Eye (tissue), 1 donor: Measurements from ENCODE around the gene BLOC1S4.
"Not testable (repeated sequence)": the region's sequence is repeated elsewhere in the genome, so short reads cannot be mapped to it uniquely, and the experiment has no call there.

Source experiments
- DNase-seq: peaks from one replicate; pipeline ENCODE4 v3.0.0-alpha.2; 2015

Gene BLOC1S4

DNA sequence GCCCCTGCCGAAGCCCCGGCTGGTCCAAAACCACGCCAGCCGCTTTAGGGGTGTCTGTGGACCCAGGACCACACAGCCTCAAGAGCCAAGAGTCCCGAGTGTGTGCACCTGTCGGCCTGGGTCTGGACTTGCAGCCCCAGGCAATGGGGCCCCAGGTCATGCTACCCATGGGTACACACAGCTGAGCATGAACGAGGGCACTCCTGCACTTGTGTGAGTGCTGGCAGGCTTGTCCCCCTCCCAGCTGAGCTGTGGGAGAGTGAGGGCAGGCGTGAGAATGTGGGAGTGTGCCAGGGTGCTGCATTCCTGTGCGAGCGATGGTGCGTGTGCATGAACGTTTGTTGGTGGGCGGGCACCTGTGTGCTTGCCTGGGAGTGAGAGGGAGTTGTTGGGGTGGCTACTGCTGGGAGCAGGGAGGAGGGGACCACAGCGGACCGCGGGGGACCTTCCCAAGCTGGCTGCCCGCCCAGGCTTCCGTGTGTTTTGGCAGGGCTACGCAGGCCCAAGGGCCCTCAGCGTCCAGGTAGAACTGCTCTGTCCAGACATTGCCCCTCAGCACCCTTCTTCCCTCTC, 30.8 kb downstream of the BLOC1S4 start:
- DNase-seq = no peak

DNA sequence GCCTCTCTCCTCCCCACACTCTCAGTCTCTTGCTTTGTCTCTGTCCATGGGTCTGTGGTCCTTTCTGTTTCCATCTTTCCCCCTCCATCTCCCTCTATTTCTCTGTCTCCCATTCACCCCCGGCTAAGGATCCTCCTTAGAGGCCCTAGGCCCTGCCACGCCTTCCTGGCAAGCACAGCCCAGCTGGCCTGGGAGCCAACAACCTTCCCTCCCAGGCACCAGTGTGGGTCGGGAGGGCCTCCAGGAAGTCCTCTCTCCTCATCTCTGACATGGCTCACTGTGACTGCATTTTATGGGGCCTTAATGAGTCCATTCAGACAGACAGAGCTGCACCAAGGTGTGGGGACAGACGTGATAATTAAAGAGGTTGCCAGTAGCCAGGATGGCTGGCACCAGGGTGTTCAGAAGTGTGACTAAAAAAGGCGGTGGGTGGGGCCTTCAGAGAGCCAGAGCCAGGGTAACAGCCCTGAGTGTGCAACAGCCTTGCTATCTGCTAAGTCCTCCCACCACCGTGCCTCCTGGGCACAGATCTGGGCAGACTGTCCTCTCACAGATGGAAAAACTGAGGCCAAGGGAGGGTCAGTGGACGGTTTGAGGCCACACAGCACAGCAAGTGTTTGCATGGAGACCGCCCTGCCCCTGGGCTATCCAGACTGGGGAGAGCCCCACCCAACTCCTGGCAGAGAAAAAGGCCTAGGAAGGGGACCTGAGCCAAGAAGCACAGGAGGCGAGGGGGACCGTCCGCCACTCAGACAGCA, 31.5 kb downstream of the BLOC1S4 start:
- no peak for DNase-seq

DNA sequence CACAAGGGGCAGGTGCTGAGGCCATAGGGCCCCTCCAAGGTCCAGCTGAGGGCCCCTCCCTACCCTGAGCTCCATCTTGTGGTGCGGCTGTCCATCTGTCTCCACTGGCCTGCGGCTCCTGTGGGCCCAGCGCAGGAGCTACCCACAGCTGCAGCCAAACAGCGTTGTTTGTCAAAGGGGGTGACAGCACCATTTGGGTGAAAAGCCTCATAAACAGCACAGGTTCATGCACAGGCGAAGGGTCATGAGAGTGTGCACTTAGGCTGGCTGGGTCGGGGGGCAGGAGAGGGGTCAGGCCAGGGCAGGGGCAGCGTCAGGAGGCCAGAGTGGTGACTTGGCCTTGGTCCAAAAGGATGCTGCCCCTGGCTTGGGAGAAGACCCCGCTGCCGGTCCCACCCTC, 32.3 kb downstream of the BLOC1S4 start:
- no peak for DNase-seq

DNA sequence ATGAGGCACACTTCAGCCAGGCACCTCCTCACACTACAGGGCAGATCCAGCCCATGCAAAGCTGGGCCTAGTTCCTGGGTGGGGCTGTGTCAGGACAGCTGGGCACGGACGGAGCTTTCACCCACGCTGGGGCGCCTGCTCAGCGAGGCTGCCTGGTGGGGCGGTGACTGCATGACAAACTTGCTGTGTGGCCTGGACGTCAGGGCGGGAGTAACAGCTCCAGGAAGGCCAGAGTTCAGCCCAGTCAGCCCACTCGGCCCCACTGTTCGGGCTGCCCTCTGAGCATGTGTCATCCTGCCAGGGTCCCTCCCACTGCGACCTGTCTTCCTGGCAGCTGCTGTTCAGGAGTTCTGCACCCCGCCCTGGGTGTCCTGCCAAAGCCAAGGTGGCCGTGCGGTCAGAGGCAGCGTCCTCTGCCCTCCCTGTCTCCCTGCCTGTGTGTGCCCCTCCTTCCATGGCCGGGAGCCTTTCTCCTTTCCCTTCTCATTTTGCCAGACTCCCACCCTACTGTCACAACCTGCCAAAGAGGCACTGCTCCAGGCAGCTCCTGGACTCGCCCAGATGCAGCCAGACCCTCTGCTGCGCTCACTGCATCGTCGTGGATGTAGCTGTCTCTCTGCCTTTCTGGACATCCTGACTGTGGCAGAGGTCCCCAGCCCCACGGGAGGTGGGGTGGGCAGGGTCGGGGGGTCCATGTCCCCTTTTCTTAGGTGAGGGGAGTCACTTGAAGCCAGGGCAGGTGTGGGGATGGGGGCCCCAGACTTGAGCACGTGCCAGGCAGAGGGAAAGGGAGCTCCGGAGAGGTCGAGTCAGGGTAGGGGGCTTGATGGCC, 33.6 kb downstream of the BLOC1S4 start:
- no peak for DNase-seq

DNA sequence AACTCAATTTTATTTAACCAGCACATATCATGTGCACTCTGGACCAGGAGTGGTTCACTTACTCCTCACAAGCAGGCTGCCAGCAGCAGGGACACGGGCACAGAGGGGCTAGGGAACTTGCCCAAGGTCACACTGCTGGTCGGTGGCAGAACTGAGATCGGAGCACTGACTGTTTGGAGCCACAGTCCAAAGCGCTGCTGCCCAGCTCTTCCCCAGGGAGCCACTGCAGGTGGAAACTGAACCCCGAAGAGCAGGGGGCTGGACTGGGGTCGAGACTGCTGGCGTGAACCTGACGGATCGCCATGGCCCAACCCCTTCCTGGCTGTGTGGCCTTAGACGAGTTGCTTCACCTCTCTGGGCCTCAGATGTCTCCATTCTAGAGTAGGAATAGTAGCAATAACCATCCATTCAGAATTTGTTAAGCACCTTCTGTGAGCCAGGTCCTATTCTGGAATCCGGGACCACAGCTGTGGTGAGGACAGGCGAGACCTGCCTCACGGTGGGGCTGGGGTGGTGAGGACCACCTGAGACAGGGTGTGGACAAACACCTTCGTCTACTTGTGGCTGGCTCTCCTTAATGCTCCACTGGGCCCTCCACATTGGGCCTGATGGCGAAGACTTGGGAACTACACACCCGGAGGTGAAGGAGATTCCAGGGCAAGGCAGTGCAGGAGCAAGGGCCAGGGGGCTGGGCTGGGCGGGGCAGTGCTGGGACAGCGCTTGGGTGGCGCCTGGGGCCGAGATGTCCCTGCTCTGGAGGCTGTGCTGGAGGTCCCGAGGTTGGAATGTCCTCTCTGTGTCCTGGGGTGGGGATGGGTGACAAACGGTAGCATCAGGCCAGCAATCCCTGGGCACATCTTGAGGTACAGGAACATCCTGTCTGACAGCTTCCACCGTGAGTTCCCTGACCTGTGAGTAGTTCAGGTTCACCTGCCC, 34.6 kb downstream of the BLOC1S4 start:
- no peak for DNase-seq

DNA sequence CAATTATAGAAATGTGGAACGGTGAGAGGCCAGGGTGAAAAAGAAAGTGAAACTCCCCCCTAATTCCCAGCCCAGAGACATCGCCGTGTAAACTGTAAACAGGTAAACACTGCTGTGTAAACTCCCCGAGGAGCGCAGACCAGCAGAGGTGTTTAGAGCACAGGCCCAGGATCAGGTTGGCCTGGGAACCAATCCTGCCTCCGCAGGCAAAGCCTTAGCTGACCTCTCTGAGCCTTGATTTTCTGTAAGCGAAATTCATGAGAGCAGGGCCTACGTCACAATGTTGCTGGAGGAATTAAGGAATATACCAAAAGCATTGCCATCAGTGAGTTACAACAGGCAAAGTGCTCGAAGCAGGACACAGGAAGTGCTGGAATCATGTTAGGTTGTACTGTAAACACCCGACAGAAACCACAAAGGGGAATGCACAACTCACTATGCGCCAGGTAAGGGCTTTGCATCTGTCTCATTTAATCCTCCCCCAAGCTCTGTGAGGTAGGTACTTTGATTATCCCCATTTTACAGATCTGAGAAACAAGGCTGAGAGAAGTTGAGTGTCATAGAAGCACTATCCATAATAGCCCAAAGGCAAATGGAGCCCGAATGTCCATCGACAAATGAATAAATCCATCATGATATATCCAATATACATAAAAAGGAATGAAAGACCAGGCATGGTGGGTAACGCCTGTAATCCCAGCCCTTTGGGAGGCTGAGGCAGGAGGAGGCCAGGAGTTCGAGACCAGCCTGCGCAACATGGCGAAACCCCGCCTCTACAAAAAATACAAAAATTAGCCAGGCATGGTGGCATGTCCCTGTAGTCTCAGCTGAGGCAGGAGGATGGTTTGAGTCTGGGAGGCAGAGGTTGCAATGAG, 35.9 kb downstream of the BLOC1S4 start:
- DNase-seq = no peak

DNA sequence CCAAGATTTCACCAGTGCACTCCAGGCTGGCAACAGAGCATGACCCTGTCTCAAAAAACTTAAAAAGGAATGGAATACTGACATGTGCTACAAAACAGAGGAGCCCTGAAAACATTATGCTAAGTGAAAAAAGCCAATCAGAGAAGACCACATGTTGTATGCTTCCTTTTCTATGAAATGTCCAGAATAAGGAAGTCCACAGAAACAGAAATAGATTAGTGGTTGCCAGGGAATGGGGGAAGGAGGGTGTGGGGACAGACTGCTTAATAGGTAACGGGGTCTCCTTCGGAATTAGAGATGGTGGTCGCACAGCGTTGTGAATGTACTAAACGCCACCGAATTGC, 36.5 kb downstream of the BLOC1S4 start:
- DNase-seq = no peak

DNA sequence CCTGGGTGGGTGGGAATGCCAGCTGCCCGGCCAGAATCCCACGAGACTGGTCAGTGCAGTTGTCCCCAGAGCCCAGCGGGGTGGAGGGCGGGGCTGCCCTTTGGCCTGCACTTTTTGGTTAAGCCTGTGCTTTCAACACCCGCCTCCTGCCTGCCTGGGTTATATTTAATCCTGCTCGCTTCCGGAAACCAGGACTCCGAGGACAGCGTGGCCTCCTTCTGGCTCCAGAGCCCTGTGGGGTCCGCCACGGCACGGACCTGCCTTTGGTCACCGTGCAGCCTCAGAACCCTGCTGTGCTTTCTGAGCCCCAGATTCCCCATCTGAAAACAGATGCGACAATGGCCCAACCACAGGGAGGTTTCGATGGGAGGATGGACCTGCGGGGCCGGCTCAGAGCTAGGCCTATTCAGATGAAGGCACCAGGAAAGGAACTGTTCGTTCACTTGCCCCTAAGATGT, 37.2 kb downstream of the BLOC1S4 start:
- DNase-seq = no peak

DNA sequence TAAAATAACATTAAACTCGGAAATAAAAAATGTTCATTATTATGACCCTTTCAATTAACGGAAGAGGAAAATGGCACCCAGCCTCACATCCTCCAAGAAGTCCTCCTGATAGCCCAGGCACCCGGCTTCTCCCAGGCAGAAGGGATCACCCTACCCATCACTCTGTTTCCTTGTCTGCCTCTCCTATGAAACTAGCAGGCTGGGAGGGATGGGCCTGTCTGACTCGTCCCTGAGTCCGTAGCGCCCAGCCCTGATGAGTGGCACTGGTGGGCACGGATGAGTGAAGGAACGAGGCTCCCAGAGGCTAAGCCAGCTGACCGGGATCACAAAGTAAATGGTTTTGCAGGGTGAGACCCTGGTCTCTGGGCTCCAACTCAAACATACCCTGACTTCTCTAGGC, 37.9 kb downstream of the BLOC1S4 start:
- DNase-seq = no peak

DNA sequence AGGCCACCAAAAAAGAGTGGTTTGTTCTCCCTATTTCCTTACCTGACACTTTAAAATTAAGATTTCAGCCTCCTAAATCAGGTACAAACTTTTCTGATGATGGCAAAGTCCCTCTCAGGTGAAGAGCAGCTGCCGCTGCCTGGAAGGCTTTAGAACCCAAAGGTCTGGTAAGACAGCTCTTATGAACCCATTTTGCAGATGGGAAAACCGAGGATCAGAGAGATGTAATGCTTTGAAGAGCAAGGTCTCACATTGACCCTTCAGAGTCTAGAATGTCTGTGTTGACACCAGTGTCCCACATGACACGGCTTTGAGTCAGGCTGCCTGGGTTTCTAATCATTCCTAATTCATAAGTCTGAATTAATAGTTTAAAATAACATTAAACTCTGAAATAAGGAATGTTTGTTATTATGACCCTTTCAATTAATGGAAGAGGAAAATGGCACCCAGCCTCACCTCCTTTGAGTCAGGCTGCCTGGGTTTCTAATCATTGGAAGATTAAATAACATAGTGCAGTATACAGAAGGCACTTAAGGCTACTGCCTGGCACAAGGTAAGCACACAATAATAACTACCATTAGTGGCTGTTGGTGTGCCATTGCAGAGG, 38.6 kb downstream of the BLOC1S4 start:
- no peak for DNase-seq

DNA sequence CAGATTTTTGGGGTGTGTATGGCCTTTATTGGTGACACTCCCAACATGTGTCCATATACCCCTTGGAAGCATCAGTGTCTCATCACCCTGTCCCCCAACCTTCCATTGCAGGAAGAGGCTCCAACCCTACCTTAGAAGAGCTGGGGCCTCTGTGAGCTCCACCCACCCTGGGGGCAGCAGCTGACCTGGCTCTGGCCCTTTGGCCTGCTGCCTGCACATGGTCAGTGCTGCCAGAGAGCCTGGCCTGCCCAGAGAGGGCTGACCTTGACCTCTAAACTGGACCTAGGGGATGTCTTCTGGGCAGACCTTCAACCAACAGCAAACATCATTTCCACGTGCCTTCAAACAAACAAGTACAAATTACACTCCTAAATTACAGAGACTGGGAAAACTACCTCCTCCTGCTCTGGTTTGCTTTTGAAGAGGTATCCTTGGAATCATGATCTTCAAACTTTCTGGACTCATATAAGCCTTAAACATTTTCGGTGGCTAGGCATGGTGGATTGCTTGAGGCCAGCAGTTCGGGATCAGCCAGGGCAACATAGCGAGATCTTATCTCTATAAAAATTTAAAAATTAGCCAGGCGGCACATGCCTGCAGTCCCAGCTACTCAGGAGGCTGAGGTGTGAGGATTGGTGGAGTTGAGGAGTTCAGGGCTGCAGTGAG, 39.2 kb downstream of the BLOC1S4 start:
- DNase-seq = no peak

DNA sequence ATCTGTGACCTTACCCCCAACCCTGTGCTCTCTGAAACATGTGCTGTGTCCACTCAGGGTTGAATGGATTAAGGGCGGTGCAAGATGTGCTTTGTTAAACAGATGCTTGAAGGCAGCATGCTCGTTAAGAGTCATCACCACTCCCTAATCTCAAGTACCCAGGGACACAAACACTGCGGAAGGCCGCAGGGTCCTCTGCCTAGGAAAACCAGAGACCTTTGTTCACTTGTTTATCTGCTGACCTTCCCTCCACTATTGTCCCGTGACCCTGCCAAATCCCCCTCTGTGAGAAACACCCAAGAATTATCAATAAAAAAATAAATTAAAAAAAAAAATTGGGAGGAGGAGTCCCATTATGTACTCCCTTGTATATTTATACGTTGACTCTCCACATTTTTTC, 40.4 kb downstream of the BLOC1S4 start:
- not testable (repeated sequence) for DNase-seq

DNA sequence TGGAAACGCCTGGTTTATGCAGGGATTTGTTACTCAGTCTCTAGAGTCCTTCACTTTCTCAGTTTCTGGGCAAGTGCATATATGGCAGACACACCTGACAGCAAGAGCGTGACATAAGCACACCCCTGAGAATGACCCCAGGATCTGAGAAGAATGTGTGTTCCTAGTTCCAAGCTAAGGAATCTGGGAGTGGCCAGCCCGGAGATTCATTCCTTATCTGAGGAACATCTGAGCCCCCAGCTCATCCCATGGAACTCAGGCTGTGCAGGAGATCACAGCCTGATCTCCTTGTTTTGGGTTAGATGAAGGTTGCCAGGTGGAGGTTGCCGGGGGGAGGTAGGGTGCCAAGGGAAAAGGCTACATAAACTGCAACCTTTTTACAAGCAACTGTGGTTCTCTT, 42.8 kb downstream of the BLOC1S4 start:
- no peak for DNase-seq

DNA sequence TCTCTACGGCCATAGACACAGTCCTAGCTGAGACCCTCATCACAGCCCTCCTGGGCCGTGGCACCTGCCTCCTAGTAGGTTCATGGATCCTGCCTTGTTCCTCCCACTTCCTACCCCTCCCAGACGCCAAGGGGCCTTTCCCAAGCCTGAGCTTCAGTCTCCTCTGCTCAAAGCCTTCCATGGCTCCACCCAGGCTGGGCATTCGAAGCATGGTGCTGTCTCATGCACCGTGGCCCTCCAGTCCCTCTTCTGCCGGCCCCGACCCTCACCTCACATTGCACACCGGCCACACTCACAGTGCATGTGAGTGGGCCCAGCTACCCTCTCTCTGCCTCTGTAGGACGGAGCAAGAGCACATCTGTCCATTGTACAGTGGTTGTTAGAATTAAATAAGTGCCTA, 44.9 kb downstream of the BLOC1S4 start:
- DNase-seq = no peak

DNA sequence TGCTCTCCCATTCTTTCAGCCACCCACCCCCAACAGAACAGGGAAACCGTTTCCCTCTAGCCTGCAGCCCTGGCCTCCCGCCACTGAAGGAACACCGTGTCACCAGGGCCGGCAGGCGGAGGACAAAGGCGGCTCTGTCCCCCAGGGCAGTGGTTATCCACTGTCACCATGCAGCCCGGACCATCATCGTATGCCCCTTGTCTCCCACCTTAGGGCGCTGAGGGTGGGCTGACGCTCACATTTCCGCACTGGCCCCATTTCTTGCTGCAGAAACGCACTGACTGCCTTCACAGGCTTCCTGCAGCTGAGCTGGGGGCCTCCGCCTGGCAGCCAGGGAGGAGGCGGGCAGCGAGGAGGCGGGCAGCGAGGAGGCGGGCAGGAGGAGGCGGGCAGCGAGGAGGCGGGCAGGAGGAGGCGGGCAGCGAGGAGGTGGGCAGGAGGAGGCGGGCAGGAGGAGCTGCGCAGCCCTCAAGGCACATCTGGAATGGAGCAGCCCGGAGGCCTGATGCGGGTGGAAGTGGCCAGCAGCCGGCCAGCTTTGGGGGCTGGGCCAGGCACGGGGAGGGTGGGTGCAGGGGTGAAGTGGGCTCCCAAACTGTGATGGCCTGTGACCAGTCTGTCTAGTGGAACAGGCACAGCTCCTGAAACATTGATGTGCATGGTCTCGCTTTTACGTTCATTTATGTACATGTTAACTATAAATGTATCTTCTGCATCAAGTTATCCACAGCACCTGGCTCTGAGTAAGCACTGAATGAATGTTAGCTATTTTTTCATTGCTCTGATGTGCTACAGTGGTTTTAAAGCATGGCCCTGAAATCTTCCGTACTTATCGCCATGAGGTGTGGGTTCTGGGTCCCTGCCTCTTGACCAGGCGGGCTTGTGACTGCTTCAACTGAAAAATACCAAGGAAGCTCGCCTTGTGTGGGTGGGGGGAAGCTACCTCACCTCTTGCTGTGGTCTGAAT, 46.0 kb downstream of the BLOC1S4 start:
- DNase-seq = no peak

DNA sequence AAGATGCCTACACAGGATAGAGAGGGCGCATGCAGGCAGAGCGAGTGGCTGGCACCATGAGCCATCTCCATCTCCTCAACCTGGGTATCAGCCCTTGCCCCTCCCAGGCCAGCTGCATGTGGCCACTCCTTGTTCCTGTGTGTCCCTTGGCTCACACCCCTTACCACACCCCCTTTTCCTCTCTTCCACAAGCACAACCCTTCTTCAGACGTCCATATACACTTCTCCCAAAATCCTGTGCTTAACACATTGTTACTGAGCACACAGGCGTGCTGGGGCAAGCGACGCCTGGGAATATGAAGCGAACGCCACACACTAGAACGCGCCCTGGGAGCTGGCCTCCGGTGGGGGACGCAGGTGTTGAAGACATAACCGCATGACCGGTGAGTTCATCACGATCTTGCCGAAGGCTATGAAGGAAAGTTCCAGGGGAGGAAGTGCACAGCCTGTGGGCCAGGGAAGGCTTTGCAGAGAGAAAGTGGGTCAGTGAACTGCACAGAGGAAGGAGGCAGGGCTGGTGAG, 47.4 kb downstream of the BLOC1S4 start:
- DNase-seq = no peak

DNA sequence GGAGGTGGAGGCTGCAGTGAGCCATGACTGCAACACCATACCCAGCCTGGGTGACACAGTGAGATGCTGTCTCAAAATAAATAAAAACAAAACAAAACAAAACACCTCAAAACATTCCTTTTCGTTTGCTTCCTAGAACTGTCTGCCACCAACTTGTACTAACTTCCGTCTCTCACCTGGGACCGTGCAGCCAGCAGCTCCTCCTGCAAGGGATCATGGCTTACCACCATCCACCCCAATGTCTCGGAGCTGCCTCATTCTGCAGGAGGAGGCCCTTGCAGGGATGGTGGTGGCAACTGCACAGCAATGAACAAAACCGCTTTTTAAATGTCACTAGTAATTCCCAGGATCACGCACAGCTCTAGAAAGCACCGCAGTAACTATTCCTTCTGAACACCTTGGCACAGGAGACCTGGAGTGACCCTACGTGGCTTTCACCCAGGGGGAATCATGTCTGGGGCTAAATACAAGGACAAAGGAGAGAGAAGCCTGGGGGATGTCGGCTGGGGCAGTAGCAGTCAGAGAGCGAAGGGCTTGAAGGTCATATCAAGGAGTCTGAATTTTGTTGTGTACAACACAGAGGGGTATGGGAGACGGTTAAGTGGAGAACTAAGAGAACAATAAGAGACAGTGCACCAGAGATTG, 49.1 kb downstream of the BLOC1S4 start:
- DNase-seq = no peak

DNA sequence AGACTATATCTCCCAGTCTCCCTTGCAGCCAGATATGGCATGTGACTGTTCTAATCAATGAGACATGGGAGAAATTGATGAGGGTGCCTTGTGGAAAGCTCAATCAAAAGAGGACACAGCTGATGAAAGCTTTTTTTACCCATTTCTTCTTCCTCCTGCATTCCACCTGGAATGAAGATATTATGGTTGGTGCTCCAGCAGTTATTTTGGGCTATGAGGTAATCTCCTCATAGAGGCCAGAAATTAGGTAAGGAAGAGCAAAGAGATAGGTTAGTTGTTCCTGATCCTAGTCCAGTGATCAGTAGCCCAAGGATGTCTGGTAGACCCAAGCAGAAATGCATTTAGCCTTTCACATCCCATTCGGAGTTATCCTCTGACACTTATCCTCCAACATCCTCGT, 49.7 kb downstream of the BLOC1S4 start:
- DNase-seq = no peak
